CD4-positive, alpha-beta T cell (primary cell): ENCODE data around the gene PDE4A. TPM values are rescaled to one million over a fixed set of nuclear protein-coding genes. Genes with fewer than 3 reads are reported as not detected.

Experiments
- ATAC-seq: fragments of 200-7000 bp; cut with Tn5 transposase; one replicate; pipeline ENCODE4 v1.10.0; 2022; ENCODE audit warnings: mild to moderate bottlenecking; ENCODE audit not compliant: poor library complexity
- CTCF ChIA-PET: fragments of 350-600 bp; sonication (Branson Sonifier 250); formaldehyde crosslinking; loops from one replicate; lab custom pipeline; 2021; ENCODE audit warnings: antibody characterized with exemption, inconsistent platforms; lab: Charles Lee
- POLR2A ChIA-PET: fragments of 350-600 bp; sonication (Branson Sonifier 250); formaldehyde crosslinking; loops from one replicate; lab custom pipeline; 2021; ENCODE audit warnings: antibody characterized with exemption, inconsistent platforms; lab: Charles Lee
- DNase-seq, 14 experiments: peaks; one replicate each; pipeline ENCODE4 v3.0.0-alpha.2; 2013 to 2020; ENCODE audit warnings: mixed read lengths in 2 of 14
- H3K27ac ChIP-seq, 2 donors: one replicate each; pipeline versions ENCODE4 v1.5.1 to v1.7.0; 2013; ENCODE audit warnings: low read length in 2 of 2, low read depth in 1 of 2, mild to moderate bottlenecking in 1 of 2
- H3K27me3 ChIP-seq, 2 experiments: 1 replicate in 1 of 2; 2 replicates in 1 of 2; pipeline versions ENCODE4 v1.6.1 to v1.7.0; 2013; ENCODE audit warnings: low read length in 2 of 2, control low read depth in 1 of 2, mild to moderate bottlenecking in 1 of 2, moderate library complexity in 1 of 2; ENCODE audit not compliant: insufficient read depth in 2 of 2, control insufficient read depth in 1 of 2
- H3K36me3 ChIP-seq: one replicate; pipeline ENCODE4 v1.6.1; 2013; ENCODE audit warnings: low read length, control low read depth; ENCODE audit not compliant: insufficient read depth
- H3K4me1 ChIP-seq: one replicate; pipeline ENCODE4 v1.6.1; 2013; ENCODE audit warnings: low read length, control low read depth; ENCODE audit not compliant: insufficient read depth
- H3K4me3 ChIP-seq: one replicate; pipeline ENCODE4 v1.5.1; 2013; ENCODE audit warnings: mild to moderate bottlenecking, low read length, moderate library complexity
- H3K9me3 ChIP-seq, 2 experiments: 1 replicate in 1 of 2; 2 replicates in 1 of 2; pipeline versions ENCODE4 v1.6.1 to v1.7.0; 2013; ENCODE audit warnings: low read length in 2 of 2, mild to moderate bottlenecking in 2 of 2, control low read depth in 1 of 2, moderate library complexity in 1 of 2; ENCODE audit not compliant: control insufficient read depth in 1 of 2, insufficient read depth in 1 of 2
- H3K27ac Mint-ChIP-seq: one replicate; pipeline ENCODE4 v1.8.0; 2020; ENCODE audit warnings: mixed read lengths
- H3K27me3 Mint-ChIP-seq: one replicate; pipeline ENCODE4 v1.8.0; 2021; ENCODE audit warnings: mixed read lengths
- H3K36me3 Mint-ChIP-seq: one replicate; pipeline ENCODE4 v1.8.0; 2021; ENCODE audit warnings: low read depth, mixed read lengths
- H3K4me1 Mint-ChIP-seq: one replicate; pipeline ENCODE4 v1.8.0; 2021; ENCODE audit warnings: low read depth, mixed read lengths
- H3K4me3 Mint-ChIP-seq: one replicate; pipeline ENCODE4 v1.8.0; 2020; ENCODE audit warnings: mild to moderate bottlenecking, mixed read lengths
- H3K9me3 Mint-ChIP-seq: one replicate; pipeline ENCODE4 v1.8.0; 2020; ENCODE audit warnings: mixed read lengths
- intact Hi-C, 2 experiments: fragments of 100-400 bp; cut with DNase I in 1 of 2; cut with micrococcal nuclease in 1 of 2; formaldehyde crosslinking; loops; one replicate each; pipeline versions ENCODE4 v1.15.1 to v1.9.0; 2023 to 2025; cut with DNase I, micrococcal nuclease
- total RNA-seq, 174 experiments: library from RNA in 2 of 174; stranded (reverse) in 2 of 174; gene quantifications; one replicate each; pipeline ENCODE4 v1.2.3 and lab custom pipeline; 2021 to 2026
- TF ChIP-seq, protein P1 (sequence below): fragments of 200-600 bp; IDR thresholded peaks from one replicate; pipeline ENCODE4 v1.8.0; 2022; ENCODE audit warnings: antibody characterized with exemption, mild to moderate bottlenecking

Gene PDE4A
- total RNA-seq, 2 experiments from 2014 or later, result 1.5 to 2.1 TPM

DNA sequence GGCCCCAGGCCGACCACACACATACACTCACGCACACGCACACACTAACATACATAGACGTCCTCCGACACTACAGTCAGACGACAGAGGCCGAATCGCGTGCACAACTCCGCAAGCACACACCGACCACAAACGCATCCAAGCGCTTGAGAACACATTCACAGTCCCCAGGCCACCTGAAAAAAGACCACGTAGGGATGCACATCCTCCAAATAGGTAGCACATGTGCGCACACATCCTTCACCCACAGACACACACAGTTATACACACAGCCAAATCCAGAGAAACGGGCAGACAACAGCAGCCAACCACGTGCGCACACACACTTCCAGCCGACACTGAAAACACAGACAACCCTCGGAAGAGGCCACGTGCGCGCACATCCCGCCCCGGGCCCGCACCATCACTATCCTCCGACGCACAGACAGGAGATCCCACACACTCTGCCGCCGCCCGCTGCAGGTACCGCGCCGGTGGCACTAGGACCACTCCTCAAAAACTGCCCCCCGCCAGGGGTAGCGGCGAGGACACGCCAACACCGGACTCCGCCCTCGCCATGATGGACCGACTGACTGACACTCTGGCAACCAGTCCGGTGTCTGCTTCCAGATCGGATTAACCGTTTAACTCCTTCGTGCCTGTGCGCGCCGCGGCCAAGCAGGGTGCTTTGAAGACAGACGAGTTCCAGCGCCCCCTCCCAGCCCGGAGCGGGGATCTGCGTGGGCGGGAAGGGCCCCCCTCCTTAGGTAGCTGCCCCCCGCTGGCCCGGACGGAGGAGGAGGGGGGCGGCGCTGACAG is 493 bp upstream of the PDE4A start:
- Histone ChIP-seq H3K9me3 (peaks cover 0 to 25% of the 10 kb centered on the region in 2 experiments), H3K4me3 (peak overlapping the region; percentile 13), H3K4me1 (peaks cover 79% of the 10 kb centered on the region), H3K36me3 (no peaks in the 10 kb centered on the region), H3K27ac (no peak overlapping the region), H3K27me3 (peaks cover 69 to 76% of the 10 kb centered on the region in 2 experiments)
- ATAC-seq (peak; percentile 37), DNase-seq (peak in 6 of 14 experiments; percentile 41 to 89 (median 60))
- H3K4me1 Mint-ChIP-seq, result peaks cover 51% of the 10 kb centered on the region
- no peaks in the 10 kb centered on the region for H3K9me3 Mint-ChIP-seq
- TF ChIP-seq, protein P1, sequence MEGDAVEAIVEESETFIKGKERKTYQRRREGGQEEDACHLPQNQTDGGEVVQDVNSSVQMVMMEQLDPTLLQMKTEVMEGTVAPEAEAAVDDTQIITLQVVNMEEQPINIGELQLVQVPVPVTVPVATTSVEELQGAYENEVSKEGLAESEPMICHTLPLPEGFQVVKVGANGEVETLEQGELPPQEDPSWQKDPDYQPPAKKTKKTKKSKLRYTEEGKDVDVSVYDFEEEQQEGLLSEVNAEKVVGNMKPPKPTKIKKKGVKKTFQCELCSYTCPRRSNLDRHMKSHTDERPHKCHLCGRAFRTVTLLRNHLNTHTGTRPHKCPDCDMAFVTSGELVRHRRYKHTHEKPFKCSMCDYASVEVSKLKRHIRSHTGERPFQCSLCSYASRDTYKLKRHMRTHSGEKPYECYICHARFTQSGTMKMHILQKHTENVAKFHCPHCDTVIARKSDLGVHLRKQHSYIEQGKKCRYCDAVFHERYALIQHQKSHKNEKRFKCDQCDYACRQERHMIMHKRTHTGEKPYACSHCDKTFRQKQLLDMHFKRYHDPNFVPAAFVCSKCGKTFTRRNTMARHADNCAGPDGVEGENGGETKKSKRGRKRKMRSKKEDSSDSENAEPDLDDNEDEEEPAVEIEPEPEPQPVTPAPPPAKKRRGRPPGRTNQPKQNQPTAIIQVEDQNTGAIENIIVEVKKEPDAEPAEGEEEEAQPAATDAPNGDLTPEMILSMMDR, result no peak
- peak overlapping the region; percentile 61 for H3K27ac Mint-ChIP-seq
- peaks cover 5% of the 10 kb centered on the region for H3K36me3 Mint-ChIP-seq
- CTCF ChIA-PET, result interaction anchor here (1.7 to 2.0 kb wide), 2 partner anchors 14 to 15 kb away, joined by 4 to 15 read pairs; no protein-coding TSS in a partner anchor
- intact Hi-C loops, result loop anchor here in 1 of 2 experiments (5.0 kb wide), 1 partner anchor 147 kb away; the partner anchor contains the start of genes CDKN2D and KRI1
- POLR2A ChIA-PET, result interaction anchor here (1.4 to 5.3 kb wide), 2 partner anchors 16 to 42 kb away, joined by 4 to 27 read pairs; partner anchors contain the start of gene CDC37
- peak overlapping the region; percentile 61 for H3K4me3 Mint-ChIP-seq
- peaks cover 72% of the 10 kb centered on the region for H3K27me3 Mint-ChIP-seq

DNA sequence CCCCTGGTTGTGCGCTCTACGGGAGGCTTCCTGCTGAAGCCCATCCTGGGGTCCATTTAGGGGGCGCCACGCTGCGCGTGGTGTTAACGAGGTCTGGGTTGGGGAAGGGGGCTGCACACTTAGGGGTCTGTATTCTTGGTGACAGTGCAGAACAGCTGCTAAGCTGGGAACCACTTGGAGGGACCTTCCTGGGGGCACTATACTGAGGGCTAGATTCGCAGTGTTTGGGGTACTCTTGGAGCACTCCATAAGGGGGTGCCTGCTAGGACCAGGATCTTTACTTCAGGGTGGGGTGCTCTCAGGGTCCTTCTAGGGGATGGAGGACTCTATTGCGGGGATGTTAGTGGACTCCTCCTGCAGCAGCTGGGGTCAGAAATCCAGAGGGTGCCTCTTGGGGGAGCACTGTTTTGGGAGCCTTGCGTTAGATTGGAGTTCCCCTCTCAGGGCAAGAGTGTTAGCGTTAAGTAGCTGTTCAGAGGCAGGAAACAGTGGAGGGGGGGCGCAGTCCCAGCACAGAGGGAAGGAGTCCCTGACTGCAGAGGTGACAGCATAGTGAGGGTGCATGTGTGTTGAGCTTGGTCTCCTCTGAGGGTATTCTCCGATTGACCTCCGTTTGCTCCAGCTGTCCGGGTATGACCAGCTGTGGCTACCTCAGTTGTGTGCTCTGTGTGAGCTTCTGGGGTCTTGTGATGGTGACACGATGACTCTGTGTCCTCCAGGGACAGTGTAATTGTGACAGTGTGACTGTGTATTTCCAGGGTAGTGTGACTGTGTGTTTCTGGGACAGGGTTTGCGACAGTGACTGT is 1.1 kb downstream of the PDE4A start:
- peaks cover 4% of the 10 kb centered on the region for H3K36me3 Mint-ChIP-seq
- Histone ChIP-seq H3K27me3 (peaks cover 73 to 83% of the 10 kb centered on the region in 2 experiments), H3K36me3 (no peaks in the 10 kb centered on the region), H3K4me1 (peaks cover 84% of the 10 kb centered on the region), H3K4me3 (no peak overlapping the region), H3K9me3 (peaks cover 0 to 25% of the 10 kb centered on the region in 2 experiments), H3K27ac (no peak overlapping the region)
- H3K27me3 Mint-ChIP-seq, result peaks cover 80% of the 10 kb centered on the region
- peak overlapping the region; percentile 50 for H3K4me3 Mint-ChIP-seq
- H3K27ac Mint-ChIP-seq, result peak overlapping the region; percentile 53
- no peak for ATAC-seq
- POLR2A ChIA-PET, result interaction anchor here (0.6 to 5.3 kb wide), 2 partner anchors 17 to 194 kb away, joined by 3 to 27 read pairs; partner anchors contain the start of gene CDC37
- H3K4me1 Mint-ChIP-seq, result peaks cover 51% of the 10 kb centered on the region
- TF ChIP-seq, protein P1, result no peak
- CTCF ChIA-PET, result interaction anchor here (1.3 to 2.0 kb wide), 6 partner anchors 10 to 31 kb away, joined by 4 to 17 read pairs (median 5); no protein-coding TSS in a partner anchor
- intact Hi-C loops, result no loop called here
- H3K9me3 Mint-ChIP-seq, result no peaks in the 10 kb centered on the region
- peak in 2 of 14 experiments; percentile 65 to 66 for DNase-seq

GRCh38 chr19:10422046-10422461 is 1.7 kb downstream of the PDE4A start:
- H3K27me3 ChIP-seq, result peaks cover 71 to 81% of the 10 kb centered on the region in 2 experiments
- ChIA-PET POLR2A (interaction anchor here (5.3 kb wide), 1 partner anchor 18 kb away, joined by 27 read pairs; the partner anchor contains the start of gene CDC37), CTCF (interaction anchor here (1.4 to 2.0 kb wide), 3 partner anchors 15 to 31 kb away, joined by 5 to 17 read pairs (median 15); no protein-coding TSS in a partner anchor)
- H3K4me1 Mint-ChIP-seq, result peaks cover 46% of the 10 kb centered on the region
- H3K27me3 Mint-ChIP-seq, result peaks cover 75% of the 10 kb centered on the region
- TF ChIP-seq, protein P1, result no peak
- ATAC-seq (no peak), DNase-seq (no peak)
- H3K4me3 ChIP-seq, result no peak overlapping the region
- H3K36me3 ChIP-seq, result no peaks in the 10 kb centered on the region
- H3K4me3 Mint-ChIP-seq, result peak overlapping the region; percentile 50
- no peak overlapping the region for H3K27ac ChIP-seq
- H3K9me3 ChIP-seq, result peaks cover 0 to 20% of the 10 kb centered on the region in 2 experiments
- H3K4me1 ChIP-seq, result peaks cover 81% of the 10 kb centered on the region
- peak overlapping the region; percentile 53 for H3K27ac Mint-ChIP-seq
- H3K9me3 Mint-ChIP-seq, result no peaks in the 10 kb centered on the region
- H3K36me3 Mint-ChIP-seq, result no peaks in the 10 kb centered on the region
- intact Hi-C loops, result no loop called here
